ENCODE data around the gene OR1F1.

The OR1F1 gene

DNA sequence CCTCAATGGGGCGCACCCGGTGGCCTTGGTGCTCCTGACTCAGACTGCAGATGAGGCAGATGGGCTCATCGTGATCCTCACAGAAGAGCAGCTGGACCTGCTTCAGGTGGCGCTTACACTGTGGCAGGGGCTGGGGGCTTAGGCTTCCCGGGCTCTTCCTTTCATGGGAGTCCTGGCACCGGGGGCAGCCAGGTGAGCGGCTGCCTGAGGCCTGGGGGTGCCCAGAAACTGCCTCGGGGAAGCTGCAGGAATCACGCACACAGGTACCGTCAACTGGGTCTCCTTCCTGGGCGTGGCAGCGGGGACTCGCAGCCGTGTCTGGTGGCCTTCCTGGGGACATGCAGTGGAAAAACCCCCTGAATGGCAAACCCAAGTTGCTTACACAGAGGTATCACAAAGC, 61.4 kb downstream of the OR1F1 start:
- no peak for DNase-seq (ENCODE audit: insufficient read length, low spot score)
- no peak for FAIRE-seq
- TF ChIP-seq POLR2A (IDR thresholded peaks at IDR 0.05; ENCODE audit: low read depth, low read length): no peak

- no peak for DNase-seq (ENCODE audit: insufficient read length, low spot score)
- no peak for TF ChIP-seq POLR2A (IDR thresholded peaks at IDR 0.05; ENCODE audit: low read depth, low read length)
- no peak for FAIRE-seq
These were observed 65.0 kb downstream of the OR1F1 start for GRCh38 chr16:3252967-3253366.

DNA sequence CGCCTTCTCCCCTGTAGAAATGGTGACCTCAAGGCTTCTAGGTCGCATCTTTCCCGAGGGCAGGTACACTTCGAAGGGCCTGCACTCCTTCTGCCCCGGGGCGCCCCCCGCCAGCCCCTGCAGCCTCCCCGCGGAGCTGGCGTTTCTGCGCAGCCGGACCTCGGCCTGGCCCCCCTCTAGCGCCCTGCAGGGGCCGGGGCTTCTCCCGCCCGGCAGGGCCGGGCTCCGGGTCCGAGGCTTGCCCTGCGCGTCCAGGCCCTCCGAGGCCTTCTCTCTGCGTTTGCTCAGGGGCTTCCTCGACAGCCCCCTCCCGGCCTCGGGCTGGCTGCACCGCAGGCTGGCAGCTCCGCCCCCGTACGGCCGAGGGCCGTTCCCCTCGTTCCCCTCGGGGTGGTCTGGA, 66.3 kb downstream of the OR1F1 start:
- FAIRE-seq (no peak), DNase-seq (ENCODE audit: insufficient read length, low spot score) (no peak)

More for the DNA sequence above, 66.3 kb downstream of the OR1F1 start:
- TF ChIP-seq POLR2A (IDR thresholded peaks at IDR 0.05; ENCODE audit: low read depth, low read length): no peak
